SK-MEL-5 (cell line): ENCODE measurements around the gene CREB3L2. TPM values are rescaled to one million over a fixed set of nuclear protein-coding genes. Genes with fewer than 3 reads are reported as not detected.

Experiments used
- DNase-seq: peaks from one replicate; pipeline ENCODE4 v3.0.0-alpha.2; 2016; ENCODE audit warnings: low read depth, low spot score
- in situ Hi-C: cut with HindIII; loops from 2 replicates; pipeline ENCODE4 v1.10.0; 2016; ENCODE audit warnings: low sequenced_read_pairs, high pct_unique_total_duplicates, low pct_unique_long_range_greater_than_20kb
- total RNA-seq: library from RNA; depleted of rRNA; stranded (reverse); fragments of >200 nt; shearing (Covaris generic); gene quantifications from 2 replicates; pipeline ENCODE4 v1.2.3, GENCODE V29; 2014

The CREB3L2 gene
- total RNA-seq, 1 experiment from 2014 or later, result 12.0 TPM

DNA sequence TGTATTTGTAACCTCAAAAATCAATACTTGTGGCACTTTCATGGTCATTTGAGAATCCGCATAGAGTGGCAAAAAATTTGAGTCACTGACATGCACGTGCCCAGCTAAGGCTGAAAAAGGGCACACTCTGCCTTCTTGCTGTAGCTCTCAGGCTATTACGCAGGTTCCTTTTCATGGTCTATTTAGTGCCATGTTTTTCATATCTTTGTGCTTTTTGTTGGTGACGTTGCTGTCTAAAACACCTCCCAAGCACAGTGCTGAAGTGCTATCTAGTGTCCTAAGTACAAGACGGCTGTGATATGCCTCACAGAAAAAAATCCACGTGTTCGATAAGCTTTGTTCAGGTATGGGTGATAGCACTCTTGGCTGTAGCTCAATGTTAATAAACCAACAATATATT is 50.9 kb downstream of the CREB3L2 start:
- no peak for DNase-seq
- in situ Hi-C loops, result no loop called here

DNA sequence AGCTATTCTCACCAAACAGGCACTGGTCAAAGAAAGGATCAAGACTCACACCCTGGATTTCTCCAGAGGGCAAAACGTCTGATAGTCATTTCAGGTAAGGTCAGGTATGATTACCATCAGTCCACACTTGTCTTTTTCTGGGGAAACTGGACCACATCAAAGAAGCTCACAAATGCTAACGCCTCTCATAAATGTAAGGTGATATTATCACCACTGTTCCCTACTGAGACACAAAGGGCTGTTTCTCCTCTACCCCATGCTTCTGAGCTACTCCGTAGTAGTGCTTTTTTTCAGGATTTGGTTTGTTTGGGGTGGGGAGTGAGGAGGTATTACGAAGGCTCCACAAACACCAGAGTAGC is 51.6 kb downstream of the CREB3L2 start:
- in situ Hi-C loops, result no loop called here

GRCh38 chr7:137949416-137950262 is 52.2 kb downstream of the CREB3L2 start:
- in situ Hi-C loops, result loop anchor here (10.0 kb wide), 1 partner anchor 45 kb away; no protein-coding TSS in a partner anchor

More for the DNA sequence above, 51.6 kb downstream of the CREB3L2 start:
- DNase-seq, result no peak

GRCh38 chr7:137948845-137949330 is 53.0 kb downstream of the CREB3L2 start:
- in situ Hi-C loops, result loop anchor here (10.0 kb wide), 1 partner anchor 46 kb away; no protein-coding TSS in a partner anchor
- DNase-seq, result no peak

More at GRCh38 chr7:137949416-137950262, 52.2 kb downstream of the CREB3L2 start:
- peak; percentile 84 for DNase-seq

GRCh38 chr7:137948083-137948844 is 53.6 kb downstream of the CREB3L2 start:
- no peak for DNase-seq
- in situ Hi-C loops, result loop anchor here (10.0 kb wide), 1 partner anchor 47 kb away; no protein-coding TSS in a partner anchor

DNA sequence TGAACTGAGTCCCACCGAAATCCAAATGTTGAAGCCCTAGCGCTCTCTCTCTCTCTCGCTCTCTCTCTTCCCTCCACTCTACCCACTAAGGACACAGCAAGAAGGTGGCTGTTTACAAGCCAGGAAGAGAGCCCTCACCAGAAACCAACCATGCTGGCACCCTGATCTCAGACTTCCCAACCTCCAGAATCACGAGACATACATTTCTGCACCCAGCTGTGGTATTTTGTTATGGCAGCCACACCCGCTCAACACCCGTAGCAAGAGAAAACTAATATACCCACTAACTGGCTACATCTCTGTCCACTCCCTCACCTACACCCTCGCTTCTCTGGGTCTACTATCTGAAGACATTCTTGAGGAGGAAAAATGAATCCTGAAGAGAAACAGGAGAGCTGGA is 54.8 kb downstream of the CREB3L2 start:
- in situ Hi-C loops, result loop anchor here (10.0 kb wide), 1 partner anchor 48 kb away; no protein-coding TSS in a partner anchor
- no peak for DNase-seq

DNA sequence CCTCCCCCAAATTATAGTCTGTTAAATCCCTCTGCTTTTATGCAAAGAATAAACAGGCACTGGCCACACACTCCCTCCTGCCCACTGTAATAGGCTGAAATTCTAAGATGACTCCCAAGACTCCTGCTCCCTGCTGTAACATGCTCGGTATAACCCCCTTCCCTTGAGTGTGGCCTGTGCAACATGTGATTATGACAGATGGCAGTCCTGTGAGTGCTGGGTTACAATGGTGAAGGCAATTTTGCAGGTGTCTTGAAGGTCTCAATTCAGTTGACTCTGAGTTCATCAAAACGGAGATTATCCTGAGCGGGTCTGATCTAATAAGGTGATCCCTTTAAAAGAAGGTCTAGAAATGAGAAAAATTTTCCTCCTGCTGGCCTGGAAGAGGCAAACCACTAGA is 55.9 kb downstream of the CREB3L2 start:
- no peak for DNase-seq
- in situ Hi-C loops, result loop anchor here (10.0 kb wide), 1 partner anchor 49 kb away; no protein-coding TSS in a partner anchor

GRCh38 chr7:137944168-137944567 is 57.7 kb downstream of the CREB3L2 start:
- in situ Hi-C loops, result loop anchor here (10.0 kb wide), 1 partner anchor 51 kb away; no protein-coding TSS in a partner anchor
- peak; percentile 42 for DNase-seq

GRCh38 chr7:137943132-137943551 is 58.7 kb downstream of the CREB3L2 start:
- in situ Hi-C loops, result loop anchor here (10.0 kb wide), 1 partner anchor 52 kb away; no protein-coding TSS in a partner anchor
- no peak for DNase-seq

- DNase-seq, result no peak
- in situ Hi-C loops, result loop anchor here (10.0 kb wide), 1 partner anchor 52 kb away; no protein-coding TSS in a partner anchor
These were observed 59.3 kb downstream of the CREB3L2 start for GRCh38 chr7:137942484-137943115.

DNA sequence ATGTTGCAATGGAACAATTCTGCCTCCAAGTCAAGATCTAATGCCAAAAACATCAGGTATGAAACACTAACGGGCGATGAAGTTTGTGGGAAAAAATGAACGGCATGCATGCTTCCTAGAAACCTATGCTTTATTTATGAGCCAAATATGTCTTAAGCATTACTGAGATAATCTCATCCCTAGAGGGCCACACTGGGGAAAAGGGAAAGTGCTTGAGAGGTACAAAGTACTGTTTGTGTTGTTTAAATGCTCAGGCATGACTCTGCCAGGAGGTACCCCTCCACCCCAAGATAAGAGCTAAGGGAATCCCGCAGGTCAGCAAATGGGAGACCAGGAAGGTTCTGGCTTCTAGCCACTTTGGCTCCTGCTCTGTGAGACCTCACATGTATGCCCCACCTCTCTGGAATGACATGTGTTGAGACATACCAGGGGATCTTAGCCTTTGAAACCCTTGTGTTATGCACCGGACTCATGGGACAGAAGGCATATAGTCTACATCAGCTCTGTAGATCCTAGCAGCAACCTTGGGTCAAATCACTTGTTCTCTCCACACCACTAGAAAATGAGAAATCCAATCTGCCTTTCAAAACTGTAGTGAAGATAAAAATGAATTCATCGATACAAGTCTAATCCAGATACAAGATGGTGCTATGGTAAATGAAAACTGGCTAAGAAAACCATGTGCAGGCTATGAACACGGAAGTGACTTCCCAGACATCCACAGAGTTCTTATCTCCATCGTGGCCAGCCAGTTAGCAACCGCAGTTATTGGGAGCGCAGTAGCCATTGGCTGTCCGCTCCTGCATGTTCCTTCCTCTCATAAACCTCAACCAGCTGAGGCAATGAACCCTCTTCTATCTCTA is 61.0 kb downstream of the CREB3L2 start:
- in situ Hi-C loops, result loop anchor here (10.0 kb wide), 1 partner anchor 54 kb away; no protein-coding TSS in a partner anchor
- no peak for DNase-seq

DNA sequence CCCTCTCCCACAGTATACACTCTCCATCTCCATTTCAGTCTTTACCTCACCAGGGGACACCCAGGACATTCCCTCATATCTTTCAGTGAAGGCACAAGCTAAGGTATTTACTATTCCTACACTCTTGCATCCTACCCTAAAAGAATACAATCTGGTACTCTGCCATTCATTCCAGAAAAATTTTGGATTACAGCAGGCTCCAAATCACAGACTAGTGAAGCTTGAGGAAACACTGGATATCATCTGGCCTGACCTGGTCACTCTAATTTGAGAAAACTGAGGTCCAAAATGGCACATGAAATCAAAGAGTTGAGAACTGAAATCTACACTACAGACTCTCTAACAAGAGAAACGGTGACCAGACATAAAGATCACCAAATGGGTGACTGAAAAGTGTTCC is 61.7 kb downstream of the CREB3L2 start:
- no peak for DNase-seq
- in situ Hi-C loops, result loop anchor here (10.0 kb wide), 1 partner anchor 55 kb away; no protein-coding TSS in a partner anchor

GRCh38 chr7:137937202-137937560 is 64.7 kb downstream of the CREB3L2 start:
- in situ Hi-C loops, result no loop called here
- DNase-seq, result no peak

- DNase-seq, result no peak
- in situ Hi-C loops, result no loop called here
These were observed 65.2 kb downstream of the CREB3L2 start for GRCh38 chr7:137936509-137937201.

GRCh38 chr7:137935884-137936508 is 65.9 kb downstream of the CREB3L2 start:
- in situ Hi-C loops, result no loop called here

More at GRCh38 chr7:137935884-137936508, 65.9 kb downstream of the CREB3L2 start:
- DNase-seq, result no peak
